ENCODE measurements around the gene CFHR1.
"Not testable (repeated sequence)": the region's sequence is repeated elsewhere in the genome, so short reads cannot be mapped to it uniquely, and the experiment has no call there.

CFHR1 gene

GRCh38 chr1:196819531-196819930 is at the start of gene CFHR1:
TSS of gene CFHR1 (plus strand) at chr1:196819731. CDS start at chr1:196819845, 114 bp downstream.
- not testable (repeated sequence) for DNase-seq

GRCh38 chr1:196769823-196770222 is 49.7 kb upstream of the CFHR1 start:
- not testable (repeated sequence) for DNase-seq

DNA sequence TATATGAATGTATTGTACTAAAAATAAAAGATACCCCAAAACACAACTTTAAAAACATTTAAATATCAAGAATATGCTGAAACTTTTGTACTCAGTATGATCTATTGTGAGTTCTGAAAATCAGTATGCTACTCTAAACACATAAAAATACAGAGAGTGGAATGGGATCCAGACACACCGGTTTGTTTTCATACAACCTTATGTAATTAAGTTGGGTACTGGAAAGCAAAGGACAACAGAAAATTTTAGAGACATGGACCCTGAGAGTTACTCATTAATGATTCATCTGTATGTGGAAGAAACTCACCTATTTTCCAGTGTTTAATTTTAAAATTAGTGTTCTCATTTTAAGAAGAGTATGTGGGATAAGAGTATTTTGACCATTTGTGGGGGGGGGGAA is 45.8 kb upstream of the CFHR1 start:
- DNase-seq, result no peak

DNA sequence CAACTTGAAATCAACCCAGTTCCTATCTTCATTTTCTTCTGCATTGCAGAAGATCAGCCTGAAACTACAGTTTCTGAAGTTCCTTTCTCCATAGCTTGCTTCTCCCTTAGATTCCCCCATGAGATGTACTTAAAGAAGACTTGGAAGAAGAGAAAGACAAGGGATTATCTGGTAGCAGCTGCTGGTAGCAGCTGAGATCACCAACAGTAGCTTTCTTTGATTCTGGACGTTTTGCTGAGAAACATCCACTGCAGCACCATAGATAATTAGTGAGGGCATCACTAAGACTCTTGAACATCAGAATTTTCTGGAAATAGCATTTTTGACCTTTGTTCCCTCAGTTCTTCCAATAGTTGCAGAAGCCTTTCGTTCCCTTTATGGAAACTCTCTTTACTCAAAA is 45.4 kb upstream of the CFHR1 start:
- no peak for DNase-seq

DNA sequence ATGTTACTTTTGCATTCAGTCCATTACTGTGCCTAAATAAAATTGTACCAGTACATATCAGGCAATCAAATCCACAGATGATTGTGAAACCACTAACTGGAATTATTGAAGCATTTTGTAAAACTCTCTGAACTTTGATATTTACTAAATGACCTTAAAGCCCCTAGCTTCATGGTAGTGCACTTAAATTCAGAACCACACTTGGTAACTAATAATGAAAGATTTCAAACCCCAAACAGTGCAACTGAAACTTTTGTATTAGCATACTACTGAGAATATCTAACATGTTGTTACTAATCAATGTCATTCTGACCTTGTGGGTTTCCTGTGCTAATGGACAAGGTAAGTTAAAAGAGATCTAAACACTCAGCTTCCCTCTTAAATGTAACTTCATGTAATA is 44.9 kb upstream of the CFHR1 start, which contains the start of gene CFHR3:
Gene CFHR3, plus strand, starts transcription at position 238 of the 400 bp plus-strand sequence. Its CDS starts 47 bp downstream, at position 285.
- peak; percentile 12 for DNase-seq

DNA sequence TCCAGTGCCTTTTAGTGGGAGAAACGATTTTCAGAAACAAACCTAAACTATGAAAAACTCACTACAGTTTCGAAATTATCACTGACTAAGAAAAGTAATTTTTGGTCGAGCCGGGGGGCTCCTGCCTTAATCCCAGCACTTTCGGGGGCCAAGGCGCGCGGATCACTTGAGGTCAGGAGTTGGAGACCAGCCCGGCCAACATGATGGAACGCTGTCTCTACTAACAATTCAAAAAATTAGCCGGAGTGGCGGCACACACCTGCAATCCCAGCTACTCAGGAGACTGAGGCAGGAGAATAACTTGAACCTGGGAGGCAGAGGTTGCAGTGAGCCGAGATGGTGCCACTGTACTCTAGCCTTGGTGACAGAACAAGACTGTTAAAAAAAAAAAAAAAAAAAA is 41.9 kb upstream of the CFHR1 start:
- DNase-seq, result no peak

- DNase-seq, result no peak
These were observed 40.4 kb upstream of the CFHR1 start for GRCh38 chr1:196779093-196779492.

DNA sequence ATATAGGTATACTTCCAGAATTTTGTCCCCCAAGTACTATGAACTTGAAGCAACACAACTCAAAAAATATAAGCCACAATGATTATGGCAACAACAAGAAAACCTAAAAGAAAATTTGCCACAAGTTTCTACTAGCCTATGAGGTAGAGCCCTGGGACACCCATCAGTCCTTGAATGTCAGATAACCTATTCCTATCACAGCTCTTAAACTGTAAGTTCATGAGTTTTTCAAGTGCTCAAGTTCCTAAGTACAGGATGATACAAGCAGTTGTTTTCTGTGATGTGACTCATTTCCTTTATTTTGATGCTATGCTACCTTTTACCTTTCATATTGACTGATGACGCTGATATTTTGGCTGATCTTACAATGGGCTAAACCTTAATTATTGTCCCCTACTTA is 28.3 kb upstream of the CFHR1 start:
- DNase-seq, result not testable (repeated sequence)

DNA sequence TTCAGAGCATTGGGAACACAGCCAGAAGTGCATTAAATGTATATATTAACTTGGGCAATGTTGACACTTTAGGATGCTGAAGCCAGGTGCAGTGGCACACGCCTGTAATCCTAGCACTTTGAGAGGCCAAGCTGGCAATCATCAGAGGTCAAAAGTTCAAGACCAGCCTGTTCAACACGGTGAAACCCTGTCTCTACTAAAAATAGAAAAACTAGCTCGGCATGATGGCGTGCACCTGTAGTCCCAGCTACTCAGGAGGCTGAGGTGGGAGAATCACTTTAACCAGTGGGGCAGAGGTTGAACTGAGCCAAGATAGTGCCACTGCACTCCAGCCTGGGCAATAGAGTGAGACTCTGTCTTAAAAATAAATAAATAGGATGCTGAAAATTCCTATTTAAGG is 25.4 kb upstream of the CFHR1 start:
- DNase-seq, result not testable (repeated sequence)

- no peak for DNase-seq
These were observed 21.6 kb upstream of the CFHR1 start for GRCh38 chr1:196797891-196798290.

- DNase-seq, result not testable (repeated sequence)
These were observed 17.6 kb upstream of the CFHR1 start for GRCh38 chr1:196801920-196802319.

DNA sequence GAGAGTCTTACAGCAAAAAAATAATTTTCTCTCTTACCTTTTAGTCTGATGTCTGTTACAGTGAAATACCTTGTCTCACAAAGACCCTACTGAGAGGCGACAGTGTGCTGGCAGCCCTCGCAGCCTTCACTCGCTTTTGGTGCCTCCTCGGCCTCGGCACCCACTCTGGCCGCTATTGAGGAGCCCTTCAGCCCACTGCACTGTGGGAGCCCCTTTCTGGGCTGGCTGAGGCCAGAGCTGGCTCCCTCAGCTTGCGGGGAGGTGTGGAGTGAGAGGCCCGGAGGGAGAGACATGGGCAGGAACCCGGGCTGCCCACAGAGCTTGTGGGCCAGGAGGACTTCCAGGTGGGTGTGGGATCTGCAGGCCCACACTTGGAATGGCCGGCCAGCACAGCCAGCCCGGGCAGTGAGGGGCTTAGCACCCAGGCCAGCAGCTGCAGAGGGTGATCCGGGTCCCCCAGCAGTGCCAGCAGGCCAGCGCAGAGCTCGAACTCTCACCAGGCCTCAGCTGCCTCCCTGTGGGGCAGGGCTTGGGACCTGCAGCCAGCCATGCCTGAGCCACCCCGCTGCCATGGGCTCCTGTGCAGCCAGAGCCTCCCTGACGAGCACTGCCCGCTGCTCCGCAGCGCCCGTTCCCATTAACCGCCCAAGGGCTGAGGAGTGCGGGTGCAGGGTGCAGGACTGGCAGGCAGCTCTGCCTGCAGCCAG is 10.8 kb upstream of the CFHR1 start:
- DNase-seq, result no peak

DNA sequence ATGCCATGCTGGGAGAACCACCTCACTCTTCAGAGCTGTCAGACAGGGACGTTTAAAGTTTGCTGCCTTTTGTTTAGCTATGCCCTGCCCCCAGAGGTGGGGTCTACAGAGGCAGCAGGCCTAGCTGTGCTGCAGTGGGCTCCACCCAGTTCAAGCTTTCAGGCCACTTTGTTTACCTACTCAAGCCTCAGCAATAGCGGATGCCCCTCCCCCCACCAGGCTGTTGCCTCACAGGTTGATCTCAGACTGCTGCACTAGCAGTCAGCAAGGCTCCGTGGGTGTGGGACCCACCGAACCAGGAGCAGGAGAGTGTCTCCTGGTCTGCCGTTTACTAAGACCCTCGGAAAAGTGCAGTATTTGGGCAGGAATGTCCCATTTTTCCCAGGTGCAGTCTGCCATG is 2.1 kb upstream of the CFHR1 start:
- not testable (repeated sequence) for DNase-seq

GRCh38 chr1:196827860-196828259 is 8.3 kb downstream of the CFHR1 start:
- peak; percentile 51 for DNase-seq

- DNase-seq, result not testable (repeated sequence)
These were observed 30.3 kb downstream of the CFHR1 start for GRCh38 chr1:196849613-196850492.

- no peak for DNase-seq
These were observed 36.5 kb downstream of the CFHR1 start for GRCh38 chr1:196856053-196856452.

GRCh38 chr1:196857188-196857587 is 37.7 kb downstream of the CFHR1 start:
- no peak for DNase-seq

GRCh38 chr1:196858811-196859210 is 39.3 kb downstream of the CFHR1 start:
- DNase-seq, result no peak

- DNase-seq, result no peak
These were observed 40.9 kb downstream of the CFHR1 start for GRCh38 chr1:196860323-196860884.

DNA sequence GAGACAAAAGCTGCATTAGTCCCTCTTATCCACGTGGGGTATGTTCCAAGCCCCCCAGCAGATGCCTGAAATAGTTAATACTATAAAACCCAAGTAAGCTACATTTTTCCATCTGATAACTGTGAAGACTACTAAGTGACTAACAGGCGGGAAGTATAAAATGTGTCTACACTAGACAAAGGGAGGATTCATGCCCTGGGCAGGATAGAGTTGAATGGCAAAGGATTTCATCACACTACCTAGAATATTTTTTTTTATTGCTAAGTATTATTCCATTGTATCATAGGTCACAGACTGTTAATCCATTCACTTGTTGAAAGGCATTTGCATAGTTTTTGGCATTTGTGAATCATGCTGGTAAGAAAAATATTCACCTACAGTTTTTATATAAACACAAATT is 41.9 kb downstream of the CFHR1 start:
- DNase-seq, result no peak

DNA sequence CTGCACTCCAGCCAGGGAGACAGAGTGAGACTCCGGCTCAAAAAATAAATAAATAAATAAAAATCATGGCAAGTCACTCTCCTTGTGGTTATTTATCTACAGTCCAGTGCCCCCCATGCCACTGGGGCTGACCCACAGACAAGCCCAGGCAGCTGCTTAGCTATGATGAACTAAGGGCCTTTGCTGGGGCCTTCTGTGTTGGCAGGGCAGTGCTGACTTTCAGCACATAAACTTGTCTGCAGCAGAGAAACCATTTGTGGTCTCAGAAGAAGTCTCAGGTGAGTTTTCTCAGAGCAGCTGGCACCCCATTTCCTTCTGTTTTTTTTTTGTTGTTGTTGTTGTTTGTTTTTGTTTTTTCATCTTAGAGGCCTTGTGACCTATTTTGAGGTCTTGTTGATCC is 47.4 kb downstream of the CFHR1 start:
- DNase-seq, result no peak

DNA sequence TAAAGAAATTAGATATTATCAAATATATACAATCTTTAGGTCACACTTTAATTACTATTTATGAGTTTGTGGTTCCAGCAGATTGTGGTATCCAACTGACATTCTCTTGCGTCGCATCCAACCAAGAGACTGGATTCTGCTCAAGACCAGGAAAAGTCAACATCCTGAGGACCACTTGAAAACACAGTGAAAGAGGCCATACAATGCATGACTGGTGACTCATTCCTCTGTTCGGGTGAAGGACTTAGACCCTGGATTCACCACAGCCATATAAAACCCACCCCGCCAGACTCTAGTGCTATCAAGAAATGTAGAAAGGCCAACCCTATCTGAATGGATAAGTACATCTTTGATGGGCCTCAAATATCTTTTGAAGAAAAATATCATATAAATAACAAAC is 53.9 kb downstream of the CFHR1 start:
- DNase-seq, result no peak

DNA sequence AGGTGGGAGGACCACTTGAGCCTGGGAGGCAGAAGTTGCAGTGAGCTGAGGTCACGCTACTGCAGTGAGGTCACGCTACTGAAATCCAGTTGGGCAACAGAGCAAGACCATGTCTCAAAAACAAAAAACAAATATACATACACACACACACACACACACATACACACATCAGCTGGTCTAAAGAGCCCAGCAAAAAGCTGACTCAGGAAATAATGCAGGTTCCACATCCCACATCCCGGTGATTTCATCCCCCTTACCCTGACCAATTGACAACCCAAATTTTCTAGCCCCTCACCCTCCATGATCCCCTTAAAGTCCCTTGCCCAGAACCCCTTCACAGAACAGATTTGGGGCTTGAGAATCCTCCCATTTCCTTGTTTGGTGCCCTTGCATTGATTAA is 56.4 kb downstream of the CFHR1 start:
- no peak for DNase-seq

- no peak for DNase-seq
These were observed 58.4 kb downstream of the CFHR1 start for GRCh38 chr1:196877964-196878363.

Data from activated CD4-positive, alpha-beta T cell treated with anti-CD3 and anti-CD28 coated beads, Interleukin-10, Interleukin-2, amounts not matched to agents 100 ng/mL and 50 ng/mL, durations not matched to agents 16 hours and 8 hours (primary cell).